H9 (cell line): ENCODE data around the gene CD84. TPM values are rescaled to one million over a fixed set of nuclear protein-coding genes. Genes with fewer than 3 reads are reported as not detected.

Source experiments
- DNase-seq: peaks from one replicate; pipeline ENCODE4 v3.0.0-alpha.2; 2017
- H2AFZ ChIP-seq: one replicate; pipeline ENCODE4 v1.6.1; 2013; ENCODE audit warnings: mild to moderate bottlenecking, low read length, control low read depth, moderate library complexity
- H2AK5ac ChIP-seq: 2 replicates; pipeline ENCODE4 v1.6.1; 2013; ENCODE audit warnings: low read length, control low read depth, mixed read lengths; ENCODE audit not compliant: insufficient read length
- H2BK120ac ChIP-seq: one replicate; pipeline ENCODE4 v1.6.1; 2013; ENCODE audit warnings: low read depth, mild to moderate bottlenecking, low read length, control low read depth, inconsistent platforms; ENCODE audit not compliant: poor library complexity, severe bottlenecking
- H2BK12ac ChIP-seq: 2 replicates; pipeline ENCODE4 v1.6.1; 2013; ENCODE audit warnings: low read length, control low read depth, mixed read lengths, low read depth; ENCODE audit not compliant: insufficient read length
- H2BK15ac ChIP-seq: 2 replicates; pipeline ENCODE4 v1.6.1; 2013; ENCODE audit warnings: low read depth, low read length, control low read depth
- H2BK20ac ChIP-seq: one replicate; pipeline ENCODE4 v1.6.1; 2013; ENCODE audit warnings: low read depth, mild to moderate bottlenecking, low read length, control low read depth, inconsistent platforms; ENCODE audit not compliant: poor library complexity, severe bottlenecking
- H2BK5ac ChIP-seq: 2 replicates; pipeline ENCODE4 v1.6.1; 2013; ENCODE audit warnings: low read length, control low read depth, mixed read lengths; ENCODE audit not compliant: insufficient read length
- H3K14ac ChIP-seq: 2 replicates; pipeline ENCODE4 v1.6.1; 2013; ENCODE audit warnings: low read length, control low read depth; ENCODE audit not compliant: insufficient read depth
- H3K18ac ChIP-seq: 2 replicates; pipeline ENCODE4 v1.6.1; 2013; ENCODE audit warnings: low read depth, mild to moderate bottlenecking, mixed read lengths, low read length, control low read depth; ENCODE audit not compliant: insufficient read length
- H3K23ac ChIP-seq: 2 replicates; pipeline ENCODE4 v1.6.1; 2013; ENCODE audit warnings: low read length, control low read depth, mixed read lengths, low read depth; ENCODE audit not compliant: insufficient read length
- H3K23me2 ChIP-seq: 2 replicates; pipeline ENCODE4 v1.6.1; 2013; ENCODE audit warnings: low read depth, mild to moderate bottlenecking, mixed read lengths, low read length, control low read depth; ENCODE audit not compliant: insufficient read length, poor library complexity, severe bottlenecking
- H3K27ac ChIP-seq: 2 replicates; pipeline ENCODE4 v1.5.1; 2013; ENCODE audit warnings: low read length, control low read depth, mixed read lengths, low read depth; ENCODE audit not compliant: insufficient read length
- H3K27me3 ChIP-seq: 2 replicates; pipeline ENCODE4 v1.6.1; 2013; ENCODE audit warnings: low read length, control low read depth, inconsistent platforms; ENCODE audit not compliant: insufficient read depth
- H3K4ac ChIP-seq: 2 replicates; pipeline ENCODE4 v1.6.1; 2013; ENCODE audit warnings: low read depth, mild to moderate bottlenecking, control low read depth, inconsistent platforms, low read length, moderate library complexity
- H3K4me1 ChIP-seq: 2 replicates; pipeline ENCODE4 v1.6.1; 2013; ENCODE audit warnings: low read length, control low read depth, inconsistent platforms; ENCODE audit not compliant: insufficient read depth
- H3K4me2 ChIP-seq: 2 replicates; pipeline ENCODE4 v1.6.1; 2013; ENCODE audit warnings: low read length, control low read depth, mixed read lengths; ENCODE audit not compliant: insufficient read length, insufficient read depth
- H3K56ac ChIP-seq: 2 replicates; pipeline ENCODE4 v1.6.1; 2013; ENCODE audit warnings: low read depth, mild to moderate bottlenecking, mixed read lengths, low read length, control low read depth; ENCODE audit not compliant: insufficient read length
- H3K79me1 ChIP-seq: 2 replicates; pipeline ENCODE4 v1.6.1; 2013; ENCODE audit warnings: low read depth, mild to moderate bottlenecking, moderate library complexity, low read length, control low read depth, inconsistent platforms; ENCODE audit not compliant: insufficient read depth, poor library complexity, severe bottlenecking
- H3K79me2 ChIP-seq: 2 replicates; pipeline ENCODE4 v1.6.1; 2013; ENCODE audit warnings: low read length, control low read depth, inconsistent platforms; ENCODE audit not compliant: insufficient read depth
- H3K9ac ChIP-seq: 2 replicates; pipeline ENCODE4 v1.6.1; 2013; ENCODE audit warnings: low read length, control low read depth, mixed read lengths; ENCODE audit not compliant: insufficient read length; ENCODE audit errors: extremely low read depth
- H3K9me3 ChIP-seq: one replicate; pipeline ENCODE4 v1.6.1; 2013; ENCODE audit warnings: low read depth, low read length, inconsistent platforms; ENCODE audit not compliant: control insufficient read depth
- H3T11ph ChIP-seq: one replicate; pipeline ENCODE4 v1.6.1; 2013; ENCODE audit warnings: mild to moderate bottlenecking, low read length, control low read depth, inconsistent platforms
- H4K20me1 ChIP-seq: one replicate; pipeline ENCODE4 v1.6.1; 2013; ENCODE audit not compliant: control insufficient read depth, insufficient read length, insufficient read depth
- H4K5ac ChIP-seq: 2 replicates; pipeline ENCODE4 v1.6.1; 2013; ENCODE audit warnings: low read depth, mild to moderate bottlenecking, mixed read lengths, low read length, control low read depth; ENCODE audit not compliant: insufficient read length
- H4K8ac ChIP-seq: replicated peaks from 2 replicates; pipeline ENCODE4 v1.6.1; 2013; ENCODE audit warnings: low read length, control low read depth, mixed read lengths, low read depth; ENCODE audit not compliant: insufficient read length
- H4K91ac ChIP-seq: 2 replicates; pipeline ENCODE4 v1.6.1; 2013; ENCODE audit warnings: low read depth, mild to moderate bottlenecking, moderate library complexity, mixed read lengths, low read length, control low read depth; ENCODE audit not compliant: insufficient read length
- H3K27ac Mint-ChIP-seq, 3 experiments: 2 replicates in 2 of 3; 3 replicates in 1 of 3; pipeline ENCODE4 v1.8.0; 2020 to 2021; ENCODE audit warnings: mixed read lengths in 3 of 3, mild to moderate bottlenecking in 1 of 3, moderate library complexity in 1 of 3
- H3K27me3 Mint-ChIP-seq: 2 replicates; pipeline ENCODE4 v1.8.0; 2021; ENCODE audit warnings: low read depth, mild to moderate bottlenecking, moderate library complexity, mixed read lengths
- H3K36me3 Mint-ChIP-seq, 3 experiments: 2 replicates in 2 of 3; 3 replicates in 1 of 3; pipeline ENCODE4 v1.8.0; 2020 to 2021; ENCODE audit warnings: low read depth in 3 of 3, mixed read lengths in 3 of 3; ENCODE audit not compliant: insufficient read depth in 1 of 3
- H3K4me1 Mint-ChIP-seq, 2 experiments: 2 replicates each; pipeline ENCODE4 v1.8.0; 2020; ENCODE audit warnings: mixed read lengths in 2 of 2
- H3K4me3 Mint-ChIP-seq, 2 experiments: 2 replicates in 1 of 2; 3 replicates in 1 of 2; pipeline ENCODE4 v1.8.0; 2020 to 2021; ENCODE audit warnings: mild to moderate bottlenecking in 2 of 2, mixed read lengths in 2 of 2, moderate library complexity in 1 of 2
- H3K9me3 Mint-ChIP-seq, 2 experiments: 2 replicates in 1 of 2; 3 replicates in 1 of 2; pipeline ENCODE4 v1.8.0; 2020; ENCODE audit warnings: mild to moderate bottlenecking in 2 of 2, mixed read lengths in 2 of 2, moderate library complexity in 1 of 2
- CTCF ChIP-seq: fragments of 200-600 bp; sonication (generic); conservative IDR thresholded peaks from 3 replicates; pipeline ENCODE4 v1.8.0; 2021; ENCODE audit warnings: antibody characterized with exemption, mild to moderate bottlenecking
- WGBS: extraction: QIAGEN DNeasy Blood & Tissue Kit; methylation state at CpG from one replicate; pipeline ENCODE4 v1.1.7; 2013; ENCODE audit warnings: missing lambda C conversion rate, low lambda C conversion rate, mixed read lengths; ENCODE audit not compliant: insufficient read length; ENCODE audit errors: extremely low coverage; 5-methylcytosine and 5-hydroxymethylcytosine counted together
- total RNA-seq: library from RNA; stranded (reverse); gene quantifications from 2 replicates; pipeline ENCODE4 v1.2.1, GENCODE V29; 2021

The CD84 gene
- total RNA-seq, 1 experiment from 2014 or later, result not detected

- Histone ChIP-seq H2BK20ac (no peak overlapping the region), H2AFZ (no peak overlapping the region), H3K14ac (no peak overlapping the region), H2BK120ac (no peak overlapping the region), H3K56ac (no peak overlapping the region), H3K4me1 (no peaks in the 10 kb centered on the region), H3K9ac (no peak overlapping the region), H3K4me2 (no peak overlapping the region), H3K23me2 (no peaks in the 10 kb centered on the region), H2BK5ac (no peak overlapping the region), H2BK15ac (no peak overlapping the region), H3K27ac (no peak overlapping the region), H4K8ac (no peak overlapping the region), H3K4ac (no peak overlapping the region), H3K23ac (no peak overlapping the region), H3T11ph (no peak overlapping the region), H2AK5ac (no peak overlapping the region), H3K79me1 (no peaks in the 10 kb centered on the region), H3K18ac (no peak overlapping the region), H2BK12ac (no peak overlapping the region), H3K9me3 (no peaks in the 10 kb centered on the region), H3K79me2 (no peaks in the 10 kb centered on the region), H4K5ac (no peak overlapping the region), H4K91ac (no peak overlapping the region), H4K20me1 (no peaks in the 10 kb centered on the region), H3K27me3 (no peaks in the 10 kb centered on the region)
- TF ChIP-seq CTCF, result no peak
- DNase-seq, result no peak
- Mint-ChIP-seq H3K4me1 (no peaks in the 10 kb centered on the region), H3K27me3 (no peaks in the 10 kb centered on the region; the same call in 1 of the 2 replicates), H3K36me3 (no peaks in the 10 kb centered on the region), H3K4me3 (no peak overlapping the region), H3K27ac (no peak overlapping the region), H3K9me3 (peaks cover 0 to 10% of the 10 kb centered on the region in 2 experiments; a peak in 4 of 5 replicates)
- WGBS, result no CpG with 5 or more reads among the region's 2 CpGs
These were observed 2.7 kb upstream of the CD84 start for GRCh38 chr1:160581961-160582360.
